ENCODE results near the gene S100A1.
"Not testable (repeated sequence)": the region's sequence is repeated elsewhere in the genome, so short reads cannot be mapped to it uniquely, and the experiment has no call there.

S100A1 gene

GRCh38 chr1:153627715-153628626, at the start of gene S100A1:
Gene S100A1, plus strand, starts transcription at chr1:153628434. Its CDS starts 2,088 bp downstream, at chr1:153630522.
- H3K9ac ChIP-seq (ENCODE audit: low read length): peak within 1 kb of the TSS; percentile 79
- H3K4me3 ChIP-seq (ENCODE audit: low read depth, low read length): peak within 1 kb of the TSS; percentile 75
- H3K4me1 ChIP-seq (ENCODE audit: control insufficient read depth, insufficient read depth, low read length): peaks cover 41% of the 10 kb centered on the region
- peak within 1 kb of the TSS; percentile 50; the same call in 1 of the 2 replicates for H3K27ac ChIP-seq (ENCODE audit: low read depth, low read length)
- 0 out of 2 replicates have a peak, but pooled peaks cover 3% of the 10 kb centered on the region for H3K27me3 ChIP-seq (ENCODE audit: control insufficient read depth, insufficient read depth, low read length)
- H3K9me3 ChIP-seq (ENCODE audit: control insufficient read depth, insufficient read depth, low read depth, low read length): no peaks in the 10 kb centered on the region
- 0 out of 2 replicates have a peak, but pooled peaks cover 6% of the 10 kb centered on the region for H3K36me3 ChIP-seq (ENCODE audit: control insufficient read depth, insufficient read depth, low read length)

DNA sequence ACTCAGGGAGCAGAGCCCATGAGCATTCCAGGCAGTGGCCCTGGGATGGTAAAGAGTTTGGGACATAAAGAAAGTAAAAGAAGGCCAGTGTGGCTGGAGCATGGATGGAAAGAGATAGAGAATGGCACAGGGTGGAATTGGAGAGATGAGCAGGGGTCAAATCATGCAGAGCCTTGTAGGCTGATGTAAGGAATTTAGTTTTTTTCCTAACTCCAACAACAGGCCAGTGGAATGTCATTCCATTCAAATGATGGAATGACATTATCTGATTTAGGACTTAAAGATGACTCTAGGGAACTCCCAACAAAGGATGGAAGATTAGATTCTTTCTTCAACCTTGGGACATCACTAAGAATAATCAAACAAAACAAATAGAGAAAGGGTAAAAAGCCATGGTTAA, 49.7 kb upstream of the S100A1 start:
- Histone ChIP-seq H3K9me3 (ENCODE audit: control insufficient read depth, insufficient read depth, low read depth, low read length) (peaks cover 3% of the 10 kb centered on the region; the same call in 1 of the 2 replicates), H3K36me3 (ENCODE audit: control insufficient read depth, insufficient read depth, low read length) (no peaks in the 10 kb centered on the region), H3K27me3 (ENCODE audit: control insufficient read depth, insufficient read depth, low read length) (no peaks in the 10 kb centered on the region), H3K4me1 (ENCODE audit: control insufficient read depth, insufficient read depth, low read length) (peaks cover 14% of the 10 kb centered on the region; the same call in 1 of the 2 replicates), H3K4me3 (ENCODE audit: low read depth, low read length) (no peak overlapping the region), H3K27ac (ENCODE audit: low read depth, low read length) (no peak overlapping the region), H3K9ac (ENCODE audit: low read length) (no peak overlapping the region)

DNA sequence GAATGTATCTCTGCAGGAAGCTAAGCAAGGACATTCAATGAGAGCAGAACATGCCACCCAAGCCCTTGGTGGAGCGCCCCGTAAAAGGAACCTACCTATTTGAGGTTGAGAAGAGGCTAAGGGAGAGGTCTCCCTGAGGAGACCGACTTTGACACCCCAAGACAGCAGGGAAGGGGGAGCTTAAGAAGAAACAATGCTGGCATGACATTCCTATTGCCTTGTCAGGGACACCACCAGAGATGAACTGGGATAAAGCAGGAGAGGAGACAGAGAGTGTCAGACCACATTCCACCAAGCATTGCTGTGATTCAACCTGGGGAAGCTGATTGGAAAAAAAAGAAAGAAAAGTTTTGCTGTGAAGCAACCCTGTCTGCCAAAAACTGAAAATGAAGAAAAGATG, 49.3 kb upstream of the S100A1 start:
- Histone ChIP-seq H3K9me3 (ENCODE audit: control insufficient read depth, insufficient read depth, low read depth, low read length) (peaks cover 3% of the 10 kb centered on the region; the same call in 1 of the 2 replicates), H3K36me3 (ENCODE audit: control insufficient read depth, insufficient read depth, low read length) (no peaks in the 10 kb centered on the region), H3K9ac (ENCODE audit: low read length) (no peak overlapping the region), H3K4me3 (ENCODE audit: low read depth, low read length) (no peak overlapping the region), H3K4me1 (ENCODE audit: control insufficient read depth, insufficient read depth, low read length) (peaks cover 14% of the 10 kb centered on the region; the same call in 1 of the 2 replicates), H3K27ac (ENCODE audit: low read depth, low read length) (no peak overlapping the region), H3K27me3 (ENCODE audit: control insufficient read depth, insufficient read depth, low read length) (no peaks in the 10 kb centered on the region)

GRCh38 chr1:153582836-153583235, 45.4 kb upstream of the S100A1 start:
- H3K9me3 ChIP-seq (ENCODE audit: control insufficient read depth, insufficient read depth, low read depth, low read length); H3K36me3 ChIP-seq (ENCODE audit: control insufficient read depth, insufficient read depth, low read length): not testable (repeated sequence)

GRCh38 chr1:153583514-153583913, 44.7 kb upstream of the S100A1 start:
- not testable (repeated sequence) for H3K36me3 ChIP-seq (ENCODE audit: control insufficient read depth, insufficient read depth, low read length); H3K9me3 ChIP-seq (ENCODE audit: control insufficient read depth, insufficient read depth, low read depth, low read length); H3K27ac ChIP-seq (ENCODE audit: low read depth, low read length); H3K4me1 ChIP-seq (ENCODE audit: control insufficient read depth, insufficient read depth, low read length); H3K4me3 ChIP-seq (ENCODE audit: low read depth, low read length); H3K27me3 ChIP-seq (ENCODE audit: control insufficient read depth, insufficient read depth, low read length); H3K9ac ChIP-seq (ENCODE audit: low read length)

More at GRCh38 chr1:153582836-153583235, 45.4 kb upstream of the S100A1 start:
- peaks cover 11% of the 10 kb centered on the region; the same call in 1 of the 2 replicates for H3K4me1 ChIP-seq (ENCODE audit: control insufficient read depth, insufficient read depth, low read length)
- H3K9ac ChIP-seq (ENCODE audit: low read length); H3K27me3 ChIP-seq (ENCODE audit: control insufficient read depth, insufficient read depth, low read length); H3K27ac ChIP-seq (ENCODE audit: low read depth, low read length); H3K4me3 ChIP-seq (ENCODE audit: low read depth, low read length): not testable (repeated sequence)

GRCh38 chr1:153583976-153584375, 44.3 kb upstream of the S100A1 start:
- H3K4me3 ChIP-seq (ENCODE audit: low read depth, low read length): no peak overlapping the region
- no peaks in the 10 kb centered on the region; the same call in 1 of the 2 replicates for H3K9me3 ChIP-seq (ENCODE audit: control insufficient read depth, insufficient read depth, low read depth, low read length)
- no peaks in the 10 kb centered on the region for H3K4me1 ChIP-seq (ENCODE audit: control insufficient read depth, insufficient read depth, low read length)
- no peak overlapping the region for H3K9ac ChIP-seq (ENCODE audit: low read length)
- H3K27ac ChIP-seq (ENCODE audit: low read depth, low read length): no peak overlapping the region
- no peaks in the 10 kb centered on the region for H3K27me3 ChIP-seq (ENCODE audit: control insufficient read depth, insufficient read depth, low read length)
- H3K36me3 ChIP-seq (ENCODE audit: control insufficient read depth, insufficient read depth, low read length): no peaks in the 10 kb centered on the region

DNA sequence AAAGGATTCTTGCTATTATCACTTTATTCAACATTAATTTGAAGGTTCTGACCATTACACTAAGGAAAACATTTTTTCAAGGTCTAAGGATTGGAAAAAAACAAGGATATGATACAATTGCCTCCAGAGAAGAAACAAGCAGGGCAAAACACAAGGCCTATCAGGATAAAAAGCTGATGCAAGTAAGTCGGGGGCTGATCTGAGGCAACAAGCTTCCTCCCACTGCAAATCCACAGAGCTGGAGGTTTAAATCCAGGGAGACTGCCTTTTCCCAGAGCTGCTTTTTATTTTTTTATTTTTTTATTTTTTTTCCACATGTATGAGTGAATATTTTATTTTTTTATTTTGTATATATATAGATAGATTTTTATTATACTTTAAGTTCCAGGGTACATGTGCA, 43.2 kb upstream of the S100A1 start:
- Histone ChIP-seq H3K4me1 (ENCODE audit: control insufficient read depth, insufficient read depth, low read length) (no peaks in the 10 kb centered on the region), H3K4me3 (ENCODE audit: low read depth, low read length) (no peak overlapping the region), H3K27me3 (ENCODE audit: control insufficient read depth, insufficient read depth, low read length) (no peaks in the 10 kb centered on the region), H3K9me3 (ENCODE audit: control insufficient read depth, insufficient read depth, low read depth, low read length) (no peaks in the 10 kb centered on the region; the same call in 1 of the 2 replicates), H3K9ac (ENCODE audit: low read length) (no peak overlapping the region), H3K27ac (ENCODE audit: low read depth, low read length) (no peak overlapping the region), H3K36me3 (ENCODE audit: control insufficient read depth, insufficient read depth, low read length) (no peaks in the 10 kb centered on the region)

DNA sequence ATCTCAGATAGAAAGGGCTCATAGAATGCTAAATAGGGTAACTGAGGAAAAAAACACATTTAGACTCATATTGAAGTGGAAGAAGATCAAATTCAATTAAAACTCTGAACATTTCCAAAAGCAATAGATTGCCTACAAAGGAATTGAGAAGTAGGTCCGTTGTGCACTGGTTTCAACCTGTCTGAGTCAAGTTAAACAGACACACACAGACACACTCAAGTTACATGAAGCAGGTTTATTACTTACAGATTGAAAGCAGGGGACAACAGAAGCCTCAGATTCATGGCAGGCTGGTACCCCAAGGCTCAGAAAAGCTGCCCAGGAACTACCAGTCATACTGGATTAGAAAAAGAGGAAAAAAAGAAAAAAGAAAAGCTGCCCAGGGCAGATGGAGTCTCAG, 41.9 kb upstream of the S100A1 start:
- H3K4me3 ChIP-seq (ENCODE audit: low read depth, low read length): no peak overlapping the region
- no peaks in the 10 kb centered on the region for H3K4me1 ChIP-seq (ENCODE audit: control insufficient read depth, insufficient read depth, low read length)
- H3K36me3 ChIP-seq (ENCODE audit: control insufficient read depth, insufficient read depth, low read length): no peaks in the 10 kb centered on the region
- no peaks in the 10 kb centered on the region; the same call in 1 of the 2 replicates for H3K9me3 ChIP-seq (ENCODE audit: control insufficient read depth, insufficient read depth, low read depth, low read length)
- no peak overlapping the region for H3K9ac ChIP-seq (ENCODE audit: low read length)
- H3K27ac ChIP-seq (ENCODE audit: low read depth, low read length): no peak overlapping the region
- no peaks in the 10 kb centered on the region for H3K27me3 ChIP-seq (ENCODE audit: control insufficient read depth, insufficient read depth, low read length)

DNA sequence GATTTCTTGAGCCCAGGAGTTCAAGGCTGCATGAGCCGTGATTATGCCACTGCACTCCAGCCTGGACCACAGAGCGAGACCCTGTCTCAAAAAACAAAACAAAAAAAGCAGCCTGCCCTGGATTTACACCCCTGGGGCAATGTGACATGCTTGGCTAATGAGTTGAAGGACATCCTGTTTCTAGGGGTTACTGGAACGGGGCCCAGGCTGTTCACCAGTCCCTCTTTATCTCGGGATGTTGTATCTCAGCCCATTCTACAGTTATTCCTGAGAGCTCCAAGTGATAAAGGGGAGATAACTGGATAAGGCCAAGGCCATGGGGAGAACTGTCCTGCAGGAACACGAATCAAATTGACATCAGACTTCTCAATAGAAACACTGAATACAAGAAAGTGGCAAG, 40.9 kb upstream of the S100A1 start:
- no peak overlapping the region for H3K4me3 ChIP-seq (ENCODE audit: low read depth, low read length)
- no peaks in the 10 kb centered on the region for H3K36me3 ChIP-seq (ENCODE audit: control insufficient read depth, insufficient read depth, low read length)
- no peak overlapping the region for H3K9ac ChIP-seq (ENCODE audit: low read length)
- no peaks in the 10 kb centered on the region for H3K27me3 ChIP-seq (ENCODE audit: control insufficient read depth, insufficient read depth, low read length)
- H3K27ac ChIP-seq (ENCODE audit: low read depth, low read length): no peak overlapping the region
- H3K4me1 ChIP-seq (ENCODE audit: control insufficient read depth, insufficient read depth, low read length): no peaks in the 10 kb centered on the region
- no peaks in the 10 kb centered on the region for H3K9me3 ChIP-seq (ENCODE audit: control insufficient read depth, insufficient read depth, low read depth, low read length)

- H3K27me3 ChIP-seq (ENCODE audit: control insufficient read depth, insufficient read depth, low read length): not testable (repeated sequence)
These were observed 40.2 kb upstream of the S100A1 start for GRCh38 chr1:153588033-153588432.

DNA sequence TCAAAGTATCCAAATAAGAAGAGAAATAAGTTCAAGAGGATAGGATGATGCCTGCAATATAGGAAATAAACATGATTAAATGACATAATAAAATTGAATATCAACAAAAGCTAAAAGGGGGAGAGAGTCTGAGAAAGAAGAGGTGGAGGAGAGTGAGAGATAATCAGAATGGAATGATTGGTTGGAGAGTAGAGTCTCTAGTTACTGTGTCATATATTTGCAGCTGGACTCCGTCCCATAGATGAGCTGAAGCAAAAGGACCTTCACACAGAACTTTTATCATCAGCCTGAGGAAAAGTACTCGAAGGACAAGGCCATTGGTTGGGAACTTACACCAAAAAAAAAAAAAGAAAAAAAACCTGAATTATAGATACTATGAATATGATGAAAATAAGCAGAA, 39.8 kb upstream of the S100A1 start:
- Histone ChIP-seq H3K27ac (ENCODE audit: low read depth, low read length) (no peak overlapping the region), H3K9me3 (ENCODE audit: control insufficient read depth, insufficient read depth, low read depth, low read length) (no peaks in the 10 kb centered on the region), H3K4me1 (ENCODE audit: control insufficient read depth, insufficient read depth, low read length) (no peaks in the 10 kb centered on the region), H3K4me3 (ENCODE audit: low read depth, low read length) (no peak overlapping the region), H3K36me3 (ENCODE audit: control insufficient read depth, insufficient read depth, low read length) (no peaks in the 10 kb centered on the region), H3K27me3 (ENCODE audit: control insufficient read depth, insufficient read depth, low read length) (no peaks in the 10 kb centered on the region), H3K9ac (ENCODE audit: low read length) (no peak overlapping the region)

More at GRCh38 chr1:153588033-153588432, 40.2 kb upstream of the S100A1 start:
- H3K4me1 ChIP-seq (ENCODE audit: control insufficient read depth, insufficient read depth, low read length); H3K27ac ChIP-seq (ENCODE audit: low read depth, low read length); H3K36me3 ChIP-seq (ENCODE audit: control insufficient read depth, insufficient read depth, low read length); H3K4me3 ChIP-seq (ENCODE audit: low read depth, low read length); H3K9ac ChIP-seq (ENCODE audit: low read length); H3K9me3 ChIP-seq (ENCODE audit: control insufficient read depth, insufficient read depth, low read depth, low read length): not testable (repeated sequence)

All from HUES6 (cell line).